Loucy (cell line): ENCODE measurements around the gene RASA4B.
"Not testable (repeated sequence)": the region's sequence is repeated elsewhere in the genome, so short reads cannot be mapped to it uniquely, and the experiment has no call there.

ENCODE experiments used
- H2AFZ ChIP-seq: fragments of 200-600 bp; sonication (generic); 2 replicates; pipeline ENCODE4 v1.6.0; 2016; ENCODE audit warnings: antibody characterized with exemption, mild to moderate bottlenecking, low read length, moderate library complexity
- H3F3A ChIP-seq: fragments of 200-600 bp; 2 replicates; pipeline ENCODE4 v1.6.0; 2016; ENCODE audit warnings: antibody characterized with exemption, low read depth, mild to moderate bottlenecking
- H3K27me3 ChIP-seq: fragments of 200-600 bp; sonication (generic); 2 replicates; pipeline ENCODE4 v1.6.1; 2014; ENCODE audit warnings: low read length, mild to moderate bottlenecking; ENCODE audit not compliant: insufficient read depth, poor library complexity, severe bottlenecking
- H3K36me3 ChIP-seq: fragments of 200-600 bp; sonication (generic); 2 replicates; pipeline ENCODE4 v1.6.1; 2016; ENCODE audit warnings: low read length; ENCODE audit not compliant: insufficient read depth
- H3K4me1 ChIP-seq: fragments of 200-600 bp; sonication (generic); 2 replicates; pipeline ENCODE4 v1.5.1; 2014; ENCODE audit warnings: low read length, mild to moderate bottlenecking; ENCODE audit not compliant: insufficient read depth, poor library complexity, severe bottlenecking
- H3K4me2 ChIP-seq: fragments of 200-600 bp; sonication (generic); 2 replicates; pipeline ENCODE4 v1.6.0; 2014; ENCODE audit warnings: antibody characterized with exemption, low read length, low read depth, mild to moderate bottlenecking; ENCODE audit not compliant: poor library complexity, severe bottlenecking
- H3K4me3 ChIP-seq: fragments of 200-600 bp; sonication (generic); 2 replicates; pipeline ENCODE4 v1.5.1; 2014; ENCODE audit warnings: low read length, mild to moderate bottlenecking, mixed read lengths; ENCODE audit not compliant: poor library complexity, severe bottlenecking
- H3K79me2 ChIP-seq: fragments of 200-600 bp; sonication (generic); 2 replicates; pipeline ENCODE4 v1.6.1; 2014; ENCODE audit warnings: low read length; ENCODE audit not compliant: insufficient read depth
- H3K9ac ChIP-seq: fragments of 200-600 bp; sonication (generic); 2 replicates; pipeline ENCODE4 v1.6.0; 2014; ENCODE audit warnings: mild to moderate bottlenecking, low read depth, low read length, moderate library complexity; ENCODE audit not compliant: poor library complexity, severe bottlenecking
- H3K9me2 ChIP-seq: fragments of 200-600 bp; sonication (generic); replicated peaks from 2 replicates; pipeline ENCODE4 v1.6.1; 2016; ENCODE audit warnings: low read depth, low read length, mixed read lengths
- H3K9me3 ChIP-seq: fragments of 200-600 bp; sonication (generic); 2 replicates; pipeline ENCODE4 v1.6.1; 2014; ENCODE audit warnings: mild to moderate bottlenecking, antibody characterized with exemption, low read length, low read depth; ENCODE audit not compliant: insufficient read depth
- H4K20me1 ChIP-seq: fragments of 200-600 bp; sonication (generic); 2 replicates; pipeline ENCODE4 v1.6.0; 2014; ENCODE audit warnings: antibody characterized with exemption, low read length, mild to moderate bottlenecking; ENCODE audit not compliant: insufficient read depth, poor library complexity, severe bottlenecking

Gene RASA4B

GRCh38 chr7:102510575-102510974, 7.0 kb downstream of the RASA4B start:
- not testable (repeated sequence) for H3K9ac ChIP-seq, H3K4me1 ChIP-seq, H3F3A ChIP-seq, H3K36me3 ChIP-seq, H3K9me3 ChIP-seq, H4K20me1 ChIP-seq, H3K4me3 ChIP-seq, H3K27me3 ChIP-seq, H2AFZ ChIP-seq, H3K79me2 ChIP-seq, H3K4me2 ChIP-seq, H3K9me2 ChIP-seq

- H3K4me1 ChIP-seq, H3K9me2 ChIP-seq, H4K20me1 ChIP-seq, H3K9ac ChIP-seq, H3K4me3 ChIP-seq, H3F3A ChIP-seq, H3K4me2 ChIP-seq, H3K27me3 ChIP-seq, H3K9me3 ChIP-seq, H2AFZ ChIP-seq, H3K79me2 ChIP-seq, H3K36me3 ChIP-seq: not testable (repeated sequence)
Observed at GRCh38 chr7:102507410-102508088, 10.0 kb downstream of the RASA4B start.

GRCh38 chr7:102505298-102506185, 12.0 kb downstream of the RASA4B start:
- H4K20me1 ChIP-seq, H3K9me3 ChIP-seq, H3K4me1 ChIP-seq, H2AFZ ChIP-seq, H3K9ac ChIP-seq, H3K4me2 ChIP-seq, H3K9me2 ChIP-seq, H3K27me3 ChIP-seq, H3K36me3 ChIP-seq, H3K79me2 ChIP-seq, H3K4me3 ChIP-seq, H3F3A ChIP-seq: not testable (repeated sequence)

GRCh38 chr7:102503141-102503540, 14.4 kb downstream of the RASA4B start:
- H3K9me3 ChIP-seq, H3K9me2 ChIP-seq, H2AFZ ChIP-seq, H3F3A ChIP-seq, H3K9ac ChIP-seq, H4K20me1 ChIP-seq, H3K4me1 ChIP-seq, H3K4me3 ChIP-seq, H3K27me3 ChIP-seq, H3K4me2 ChIP-seq, H3K79me2 ChIP-seq, H3K36me3 ChIP-seq: not testable (repeated sequence)

GRCh38 chr7:102498321-102498720, 19.3 kb downstream of the RASA4B start:
- H3K9ac ChIP-seq, H3K4me2 ChIP-seq, H3K79me2 ChIP-seq, H4K20me1 ChIP-seq, H3K27me3 ChIP-seq, H3K4me3 ChIP-seq, H3F3A ChIP-seq, H3K9me3 ChIP-seq, H3K9me2 ChIP-seq, H2AFZ ChIP-seq, H3K4me1 ChIP-seq, H3K36me3 ChIP-seq: not testable (repeated sequence)

GRCh38 chr7:102497308-102497707, 20.3 kb downstream of the RASA4B start:
- H3K36me3 ChIP-seq, H3K9me3 ChIP-seq, H3K4me2 ChIP-seq, H3K4me1 ChIP-seq, H3K9ac ChIP-seq, H3K4me3 ChIP-seq, H3K79me2 ChIP-seq, H3F3A ChIP-seq, H3K9me2 ChIP-seq, H4K20me1 ChIP-seq, H2AFZ ChIP-seq, H3K27me3 ChIP-seq: not testable (repeated sequence)

GRCh38 chr7:102496861-102497260, 20.7 kb downstream of the RASA4B start:
- H3K79me2 ChIP-seq, H3K9me2 ChIP-seq, H3F3A ChIP-seq, H3K9me3 ChIP-seq, H3K9ac ChIP-seq, H2AFZ ChIP-seq, H4K20me1 ChIP-seq, H3K4me2 ChIP-seq, H3K4me3 ChIP-seq, H3K27me3 ChIP-seq, H3K36me3 ChIP-seq, H3K4me1 ChIP-seq: not testable (repeated sequence)
